H54 (cell line): ENCODE data around the gene FCN1.

Source experiments
- DNase-seq: peaks from one replicate; pipeline ENCODE4 v3.0.0; 2011; ENCODE audit warnings: low spot score, mixed read lengths; ENCODE audit not compliant: insufficient read length
- FAIRE-seq: peaks from 3 replicates; lab custom pipeline; 2011; peaks lifted over from hg19 to GRCh38; lab: Jason Lieb, UNC
- POLR2A ChIP-seq: IDR thresholded peaks from 2 replicates; pipeline ENCODE4 v1.6.1; 2011; ENCODE audit warnings: low read depth, mild to moderate bottlenecking, low read length

Gene FCN1

GRCh38 chr9:134945509-134946275 is 28.0 kb upstream of the FCN1 start:
- no peak for DNase-seq
- TF ChIP-seq POLR2A = no peak
- FAIRE-seq = no peak

- DNase-seq = no peak
- no peak for FAIRE-seq
- TF ChIP-seq POLR2A = no peak
Observed at GRCh38 chr9:134944916-134945315, 27.2 kb upstream of the FCN1 start.

- TF ChIP-seq POLR2A = no peak
- no peak for FAIRE-seq
- no peak for DNase-seq
Observed at GRCh38 chr9:134944351-134944802, 26.7 kb upstream of the FCN1 start.

- FAIRE-seq (no peak), DNase-seq (no peak)
- no peak for TF ChIP-seq POLR2A
Observed at GRCh38 chr9:134943836-134944235, 26.1 kb upstream of the FCN1 start.

- FAIRE-seq (no peak), DNase-seq (no peak)
- no peak for TF ChIP-seq POLR2A
Observed at GRCh38 chr9:134943411-134943810, 25.7 kb upstream of the FCN1 start.

- no peak for FAIRE-seq
- TF ChIP-seq POLR2A = no peak
Observed at GRCh38 chr9:134942788-134943184, 25.1 kb upstream of the FCN1 start.

GRCh38 chr9:134942011-134942787 is 24.5 kb upstream of the FCN1 start:
- TF ChIP-seq POLR2A = no peak
- no peak for FAIRE-seq
- DNase-seq = no peak

More at GRCh38 chr9:134942788-134943184, 25.1 kb upstream of the FCN1 start:
- no peak for DNase-seq

GRCh38 chr9:134940236-134941208 is 22.8 kb upstream of the FCN1 start:
- TF ChIP-seq POLR2A = no peak
- FAIRE-seq (no peak), DNase-seq (no peak)

- FAIRE-seq = no peak
- DNase-seq = no peak
- TF ChIP-seq POLR2A = no peak
Observed at GRCh38 chr9:134939836-134940235, 22.1 kb upstream of the FCN1 start.

- no peak for DNase-seq
- no peak for TF ChIP-seq POLR2A
- FAIRE-seq = no peak
Observed at GRCh38 chr9:134939080-134939733, 21.5 kb upstream of the FCN1 start.

- TF ChIP-seq POLR2A = no peak
- DNase-seq (no peak), FAIRE-seq (no peak)
Observed at GRCh38 chr9:134938346-134939079, 20.8 kb upstream of the FCN1 start.

- DNase-seq = no peak
- TF ChIP-seq POLR2A = no peak
- FAIRE-seq = no peak
Observed at GRCh38 chr9:134937566-134938345, 20.0 kb upstream of the FCN1 start.
